Gastrocnemius medialis (tissue), 4 donors: Measurements from ENCODE around the gene PLA2G15. TPM values are rescaled to one million over a fixed set of nuclear protein-coding genes. Genes with fewer than 3 reads are reported as not detected.

ENCODE experiments used
- ATAC-seq, 2 donors: fragments of 150-250 bp; one replicate each; pipeline ENCODE4 v1.9.1; 2016
- DNase-seq, 2 donors: peaks; one replicate each; pipeline ENCODE4 v3.0.0-alpha.2; 2019
- H3K27ac ChIP-seq, 4 donors: fragments of 200-600 bp; sonication (generic); 1 replicate in 1 of 4; 2 replicates in 3 of 4; pipeline ENCODE4 v1.5.1; 2016 to 2018; ENCODE audit warnings: mild to moderate bottlenecking in 2 of 4, moderate library complexity in 1 of 4
- H3K27me3 ChIP-seq, 3 donors: fragments of 200-600 bp; sonication (generic) in 2 of 3; 1 replicate in 1 of 3; 2 replicates in 2 of 3; pipeline versions ENCODE4 v1.5.1 to v1.6.0; 2016 to 2019; ENCODE audit warnings: mild to moderate bottlenecking in 1 of 3, moderate library complexity in 1 of 3
- H3K36me3 ChIP-seq, 2 donors: fragments of 200-600 bp; sonication (generic) in 1 of 2; one replicate each; pipeline ENCODE4 v1.5.1; 2017 to 2018
- H3K4me1 ChIP-seq, 2 donors: fragments of 200-600 bp; sonication (generic) in 1 of 2; one replicate each; pipeline ENCODE4 v1.5.1; 2016 to 2017; ENCODE audit warnings: mild to moderate bottlenecking in 2 of 2
- H3K4me3 ChIP-seq, 4 donors: fragments of 200-600 bp; sonication (generic) in 3 of 4; 1 replicate in 1 of 4; 2 replicates in 3 of 4; pipeline ENCODE4 v1.5.1; 2016 to 2019; ENCODE audit warnings: mild to moderate bottlenecking in 2 of 4
- H3K9me3 ChIP-seq, 3 donors: fragments of 200-600 bp; sonication (generic) in 2 of 3; 1 replicate in 1 of 3; 2 replicates in 2 of 3; pipeline ENCODE4 v1.5.1; 2016 to 2019
- POLR2A ChIP-seq, 2 donors: fragments of 450-650 bp; IDR thresholded peaks; one replicate each; pipeline ENCODE4 v1.6.1; 2017; ENCODE audit warnings: antibody characterized with exemption in 2 of 2, mild to moderate bottlenecking in 2 of 2, moderate library complexity in 2 of 2
- in situ Hi-C, 4 donors: fragments of 200-750 bp; cut with MboI; loops; one replicate each; pipeline versions ENCODE4 v1.15.0 to v1.8.0; 2017; ENCODE audit warnings: low sequenced_read_pairs in 4 of 4
- intact Hi-C: fragments of 100-400 bp; cut with DNase I; formaldehyde crosslinking; loops from one replicate; pipeline ENCODE4 v1.15.1; 2023; ENCODE audit warnings: low total_unique reads
- total RNA-seq, 4 donors: library from RNA; depleted of rRNA; stranded (reverse); fragments of >200 nt; gene quantifications; one replicate each; pipeline versions ENCODE4 v1.1.0 to v1.2.3, GENCODE V29; 2016
- TF ChIP-seq, protein P1 (sequence below), 5 experiments: fragments of 450-650 bp in 3 of 5; fragments of 200-600 bp in 2 of 5; sonication (generic) in 2 of 5; IDR thresholded peaks in 4 of 5; conservative IDR thresholded peaks in 1 of 5; 1 replicate in 4 of 5; 2 replicates in 1 of 5; pipeline ENCODE4 v1.5.1; 2016 to 2019; ENCODE audit warnings: antibody characterized with exemption in 5 of 5, mild to moderate bottlenecking in 3 of 5, moderate library complexity in 3 of 5

Gene PLA2G15
- total RNA-seq, 4 donors from 2014 or later: 67.8 to 91.3 (median 84.8) TPM

DNA sequence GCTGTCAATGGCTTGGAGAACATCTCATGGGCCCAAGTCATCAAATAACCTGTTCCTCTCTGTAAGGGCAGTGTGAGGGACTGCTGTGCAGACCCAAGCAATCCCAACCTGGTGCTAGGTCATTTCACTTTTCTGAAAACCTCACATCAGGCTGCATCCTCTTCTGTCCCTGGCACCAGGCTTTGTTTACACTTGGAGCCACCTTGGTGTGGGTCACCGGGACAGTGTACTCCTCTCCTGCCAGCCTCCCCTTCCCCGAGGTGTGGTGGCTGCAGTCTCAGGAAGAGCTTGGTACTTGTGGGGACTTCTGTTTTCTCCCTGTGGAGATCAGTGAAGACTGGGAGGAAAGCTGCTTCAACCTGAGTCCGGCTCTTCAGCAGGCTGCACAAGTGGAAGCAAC, 53.1 kb downstream of the PLA2G15 start:
- Histone ChIP-seq H3K27ac (peak overlapping the region; percentile 74 to 95 (median 82)), H3K36me3 (peaks cover 0 to 96% of the 10 kb centered on the region in 2 donors), H3K27me3 (no peaks in the 10 kb centered on the region), H3K4me1 (peaks cover 23 to 35% of the 10 kb centered on the region in 2 donors), H3K4me3 (no peak overlapping the region), H3K9me3 (no peaks in the 10 kb centered on the region)
- ATAC-seq (peak; percentile 22 to 51), DNase-seq (peak in 1 of 2 donors; percentile 44)
- in situ Hi-C loops: no loop called here
- no peak for TF ChIP-seq POLR2A (IDR thresholded peaks at IDR 0.05)
- TF ChIP-seq, protein P1, sequence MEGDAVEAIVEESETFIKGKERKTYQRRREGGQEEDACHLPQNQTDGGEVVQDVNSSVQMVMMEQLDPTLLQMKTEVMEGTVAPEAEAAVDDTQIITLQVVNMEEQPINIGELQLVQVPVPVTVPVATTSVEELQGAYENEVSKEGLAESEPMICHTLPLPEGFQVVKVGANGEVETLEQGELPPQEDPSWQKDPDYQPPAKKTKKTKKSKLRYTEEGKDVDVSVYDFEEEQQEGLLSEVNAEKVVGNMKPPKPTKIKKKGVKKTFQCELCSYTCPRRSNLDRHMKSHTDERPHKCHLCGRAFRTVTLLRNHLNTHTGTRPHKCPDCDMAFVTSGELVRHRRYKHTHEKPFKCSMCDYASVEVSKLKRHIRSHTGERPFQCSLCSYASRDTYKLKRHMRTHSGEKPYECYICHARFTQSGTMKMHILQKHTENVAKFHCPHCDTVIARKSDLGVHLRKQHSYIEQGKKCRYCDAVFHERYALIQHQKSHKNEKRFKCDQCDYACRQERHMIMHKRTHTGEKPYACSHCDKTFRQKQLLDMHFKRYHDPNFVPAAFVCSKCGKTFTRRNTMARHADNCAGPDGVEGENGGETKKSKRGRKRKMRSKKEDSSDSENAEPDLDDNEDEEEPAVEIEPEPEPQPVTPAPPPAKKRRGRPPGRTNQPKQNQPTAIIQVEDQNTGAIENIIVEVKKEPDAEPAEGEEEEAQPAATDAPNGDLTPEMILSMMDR (IDR thresholded peaks at IDR 0.05 in 4 of 5, conservative IDR thresholded peaks at IDR 0.05 in 1 of 5): no peak
- intact Hi-C loops: no loop called here

DNA sequence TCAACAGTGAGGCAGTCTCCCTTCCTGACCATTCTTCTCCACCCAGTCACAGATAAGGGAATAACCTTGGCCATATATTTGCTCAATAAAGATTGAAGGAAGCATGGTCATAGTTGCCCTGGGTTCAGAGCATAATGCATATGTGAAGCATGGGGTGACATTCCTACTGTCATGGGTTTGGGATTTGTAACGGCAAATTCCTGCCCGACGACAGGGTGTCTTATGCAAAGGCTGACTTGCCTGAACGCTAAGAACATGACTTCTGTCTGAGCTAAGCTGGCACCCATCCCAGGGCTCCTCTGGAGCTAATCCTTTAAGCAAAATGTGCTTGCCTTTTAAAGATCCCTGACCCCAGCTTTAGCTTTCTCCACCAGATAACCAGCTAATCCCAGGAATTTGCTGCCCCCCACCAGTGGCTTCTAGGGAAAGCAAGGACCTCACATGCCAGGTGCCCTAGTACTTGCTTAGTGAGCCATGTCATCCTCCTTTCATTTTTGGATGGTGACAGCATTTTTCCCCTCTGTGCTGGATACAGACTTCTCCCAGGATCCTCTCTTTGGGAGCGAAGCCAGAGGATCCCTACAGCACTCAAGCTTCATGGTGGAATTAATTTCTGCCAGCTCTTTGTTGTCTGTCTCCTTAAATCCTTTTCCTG, 53.9 kb downstream of the PLA2G15 start:
- H3K4me3 ChIP-seq: no peak overlapping the region
- H3K9me3 ChIP-seq: no peaks in the 10 kb centered on the region
- DNase-seq: peak; percentile 51 to 80
- H3K4me1 ChIP-seq: peaks cover 23 to 35% of the 10 kb centered on the region in 2 donors
- H3K27ac ChIP-seq: peak overlapping the region; percentile 74 to 95 (median 82)
- peak; percentile 43 to 62 for ATAC-seq
- no peak for TF ChIP-seq POLR2A (IDR thresholded peaks at IDR 0.05)
- H3K27me3 ChIP-seq: no peaks in the 10 kb centered on the region
- peaks cover 0 to 89% of the 10 kb centered on the region in 2 donors for H3K36me3 ChIP-seq
- in situ Hi-C loops: no loop called here
- intact Hi-C loops: no loop called here

- in situ Hi-C loops: no loop called here
- Histone ChIP-seq H3K27me3 (no peaks in the 10 kb centered on the region), H3K4me1 (peaks cover 23 to 35% of the 10 kb centered on the region in 2 donors), H3K4me3 (no peak overlapping the region), H3K27ac (peak overlapping the region; percentile 74 to 95 (median 82)), H3K9me3 (no peaks in the 10 kb centered on the region), H3K36me3 (peaks cover 0 to 88% of the 10 kb centered on the region in 2 donors)
- TF ChIP-seq, protein P1 (IDR thresholded peaks at IDR 0.05 in 4 of 5, conservative IDR thresholded peaks at IDR 0.05 in 1 of 5): no peak
- TF ChIP-seq POLR2A (IDR thresholded peaks at IDR 0.05): no peak
- intact Hi-C loops: no loop called here
- peak in 1 of 2 donors; percentile 11 for ATAC-seq
- DNase-seq: no peak
Measured at GRCh38 chr16:68299571-68300453, 54.6 kb downstream of the PLA2G15 start.

- Histone ChIP-seq H3K9me3 (no peaks in the 10 kb centered on the region), H3K4me3 (no peak overlapping the region), H3K27me3 (no peaks in the 10 kb centered on the region), H3K27ac (peak overlapping the region; percentile 74 to 95 (median 82)), H3K36me3 (peaks cover 0 to 81% of the 10 kb centered on the region in 2 donors), H3K4me1 (peaks cover 23 to 30% of the 10 kb centered on the region in 2 donors)
- ATAC-seq: no peak
- TF ChIP-seq POLR2A (IDR thresholded peaks at IDR 0.05): no peak
- TF ChIP-seq, protein P1 (IDR thresholded peaks at IDR 0.05 in 4 of 5, conservative IDR thresholded peaks at IDR 0.05 in 1 of 5): no peak
- intact Hi-C loops (no loop called here), in situ Hi-C loops (no loop called here)
- no peak for DNase-seq
Measured at GRCh38 chr16:68300734-68301459, 55.7 kb downstream of the PLA2G15 start.
